ENCODE measurements around the gene SUSD4. TPM values are rescaled to one million over a fixed set of nuclear protein-coding genes. Genes with fewer than 3 reads are reported as not detected.

The SUSD4 gene
- total and polyA plus RNA-seq, 9 of the 15 experiments (the other 6 are each of a cell fraction or from before 2014, with no cell fraction given) = 0.06 to 1.7 (median 0.09) TPM; not detected in 4

GRCh38 chr1:223319398-223319797, 44.6 kb downstream of the SUSD4 start:
- H3K9me1 ChIP-seq (ENCODE audit: control insufficient read depth, insufficient read depth, low read length) = no peaks in the 10 kb centered on the region
- ATAC-seq (no peak), FAIRE-seq (no peak), DNase-seq (ENCODE audit: extremely low read depth in 1 of 4, low spot score in 3 of 4) (no peak)
- no peak overlapping the region for H3K4me3 ChIP-seq
- H2AFZ ChIP-seq (ENCODE audit: low read depth, low read length) = no peak overlapping the region
- CTCF ChIA-PET (ENCODE audit: low intra/inter-chr PET ratio) = no interaction called here
- H3K36me3 ChIP-seq (ENCODE audit: control insufficient read depth, insufficient read depth, low read length) = no peaks in the 10 kb centered on the region
- H3K27ac ChIP-seq (ENCODE audit: extremely low read depth, low read depth, low read length) = no peak overlapping the region
- H4K20me1 ChIP-seq (replicated peaks; ENCODE audit: control insufficient read depth, insufficient read depth, low read length) = no peaks in the 10 kb centered on the region
- intact Hi-C loops (cut with micrococcal nuclease) = no loop called here
- 0% methylated on average over 3 of the region's 3 CpGs for WGBS (ENCODE audit: insufficient coverage, low coverage, missing lambda C conversion rate)
- TF ChIP-seq ZNF398 (CRISPR knock-in tag; IDR thresholded peaks at IDR 0.05) (no peak), ZNF79 (CRISPR knock-in tag; IDR thresholded peaks at IDR 0.05; ENCODE audit: low read depth) (no peak), NBN (IDR thresholded peaks at IDR 0.05; ENCODE audit: low read depth) (no peak), GATAD2B (IDR thresholded peaks at IDR 0.05; ENCODE audit: borderline replicate concordance) (no peak), DACH1 (IDR thresholded peaks at IDR 0.05; ENCODE audit: partially characterized antibody) (no peak), ZBTB2 (IDR thresholded peaks at IDR 0.05) (no peak), ZNF589 (CRISPR knock-in tag; IDR thresholded peaks at IDR 0.05; ENCODE audit: low read depth) (no peak), THRA (IDR thresholded peaks at IDR 0.05) (no peak), CBX2 (IDR thresholded peaks at IDR 0.05; ENCODE audit: insufficient read depth, low read length, poor library complexity, severe bottlenecking) (no peak), NCOA6 (IDR thresholded peaks at IDR 0.05) (no peak), ATF6 (CRISPR knock-in tag; IDR thresholded peaks at IDR 0.05) (no peak), SMC3 (conservative IDR thresholded peaks at IDR 0.05; ENCODE audit: insufficient read depth, low read depth, low read length) (no peak), MCM3 (IDR thresholded peaks at IDR 0.05) (no peak)
- in situ Hi-C loops (cut with MboI) = no loop called here
- H3K9ac ChIP-seq (ENCODE audit: insufficient read depth in 1 of 2, low read depth in 2 of 2, low read length in 2 of 2) = no peak overlapping the region
- peaks cover 4 to 19% of the 10 kb centered on the region in 2 experiments; a peak in 4 of 5 replicates for H3K27me3 ChIP-seq (ENCODE audit: control insufficient read depth in 2 of 2, insufficient read depth in 2 of 2, low read length in 2 of 2)
- no peak overlapping the region for H3K4me2 ChIP-seq (ENCODE audit: insufficient read depth, low read length)
- H3K4me1 ChIP-seq (replicated peaks in 1 of 2; ENCODE audit: control insufficient read depth in 2 of 2, insufficient read depth in 2 of 2, low read length in 2 of 2) = no peaks in the 10 kb centered on the region
- no peaks in the 10 kb centered on the region for H3K9me3 ChIP-seq (replicated peaks; ENCODE audit: control insufficient read depth, insufficient read depth, low read depth, low read length)
- no TSS peak for BruUV-seq (replicated peaks)
- no peaks in the 10 kb centered on the region for H3K79me2 ChIP-seq (ENCODE audit: control insufficient read depth, insufficient read depth, low read length)
- POLR2A ChIA-PET = interaction anchor here (1.1 kb wide), 1 partner anchor 18 kb away, joined by 3 read pairs; no protein-coding TSS in a partner anchor

All from K562 (cell line).